HepG2 (cell line): ENCODE measurements around the gene JAKMIP2. TPM values are rescaled to one million over a fixed set of nuclear protein-coding genes. Genes with fewer than 3 reads are reported as not detected.

Experiments
- ATF7-NPFF ChIP-seq: sonication (generic); formaldehyde crosslinking; IDR thresholded peaks from 2 replicates; pipeline ENCODE4 v1.8.1; 2023; ENCODE audit warnings: mild to moderate bottlenecking, low read depth, missing genetic modification reagents, moderate library complexity
- CAMTA2 ChIP-seq: sonication (generic); formaldehyde crosslinking; IDR thresholded peaks from 2 replicates; pipeline ENCODE4 v1.4.0; 2020; ENCODE audit warnings: mild to moderate bottlenecking, missing genetic modification reagents, borderline replicate concordance
- DZIP1 ChIP-seq: sonication (generic); formaldehyde crosslinking; IDR thresholded peaks from 2 replicates; pipeline ENCODE4 v1.5.0; 2020; ENCODE audit warnings: mild to moderate bottlenecking, missing genetic modification reagents
- GPN1 ChIP-seq: sonication (generic); formaldehyde crosslinking; IDR thresholded peaks from 2 replicates; pipeline ENCODE4 v1.5.1; 2020; ENCODE audit warnings: missing genetic modification reagents, borderline replicate concordance
- NFIC ChIP-seq: IDR thresholded peaks from 2 replicates; pipeline ENCODE4 v1.6.1; 2012; ENCODE audit warnings: mild to moderate bottlenecking, low read length, inconsistent platforms
- NR1H2 ChIP-seq: sonication (generic); formaldehyde crosslinking; IDR thresholded peaks from 2 replicates; pipeline ENCODE4 v1.8.1; 2022; ENCODE audit warnings: low read depth, missing genetic modification reagents, borderline replicate concordance
- PHB2 ChIP-seq: fragments of 450-650 bp; IDR thresholded peaks from 2 replicates; pipeline ENCODE4 v1.6.1; 2018; ENCODE audit not compliant: partially characterized antibody
- ZBTB21 ChIP-seq: sonication (generic); formaldehyde crosslinking; IDR thresholded peaks from 2 replicates; pipeline ENCODE4 v1.4.0; 2020; ENCODE audit warnings: missing genetic modification reagents
- ZFP90 ChIP-seq: sonication (generic); formaldehyde crosslinking; IDR thresholded peaks from 2 replicates; pipeline ENCODE4 v1.8.0; 2022; ENCODE audit warnings: missing genetic modification reagents, mild to moderate bottlenecking, inconsistent platforms, borderline replicate concordance
- ZNF354B ChIP-seq: sonication (generic); formaldehyde crosslinking; IDR thresholded peaks from 2 replicates; pipeline ENCODE4 v1.8.0; 2022; ENCODE audit warnings: mild to moderate bottlenecking, missing genetic modification reagents
- ZNF503 ChIP-seq: sonication (generic); formaldehyde crosslinking; IDR thresholded peaks from 2 replicates; pipeline ENCODE4 v1.4.0; 2020; ENCODE audit warnings: missing genetic modification reagents
- ZNF530 ChIP-seq: sonication (generic); formaldehyde crosslinking; IDR thresholded peaks from 2 replicates; pipeline ENCODE4 v1.5.0; 2020; ENCODE audit warnings: low read depth, mild to moderate bottlenecking, missing genetic modification reagents
- ZNF616 ChIP-seq: sonication (generic); formaldehyde crosslinking; IDR thresholded peaks from 2 replicates; pipeline ENCODE4 v1.5.0; 2020; ENCODE audit warnings: low read depth, mild to moderate bottlenecking, missing genetic modification reagents
- ZNF709 ChIP-seq: sonication (generic); formaldehyde crosslinking; IDR thresholded peaks from 2 replicates; pipeline ENCODE4 v1.5.0; 2020; ENCODE audit warnings: mild to moderate bottlenecking, missing genetic modification reagents
- ZNF800 ChIP-seq: sonication (generic); formaldehyde crosslinking; IDR thresholded peaks from 2 replicates; pipeline ENCODE4 v1.4.0; 2020; ENCODE audit warnings: missing genetic modification reagents
- polyA plus RNA-seq, 8 experiments: library from polyadenylated mRNA; depleted of rRNA in 3 of 8; stranded (reverse) in 7 of 8; unstranded in 1 of 8; fragments of >200 nt; fragmentation: Illumina TruSeq in 4 of 8; extraction: Trizol in 4 of 8; gene quantifications; 2 replicates each; pipeline versions ENCODE4 v1.2.1 to v1.2.3, GENCODE V29; 2011 to 2016; ENCODE audit warnings: low read depth in 4 of 8, missing spikeins in 1 of 8, mixed read lengths in 1 of 8; ENCODE audit not compliant: insufficient read depth in 1 of 8
- total RNA-seq, 5 experiments: library from RNA; depleted of rRNA; stranded (reverse); fragments of >200 nt; fragmentation: Illumina TruSeq; extraction: Trizol; gene quantifications; 2 replicates each; pipeline ENCODE4 v1.2.3, GENCODE V29; 2016; ENCODE audit warnings: low read depth in 1 of 5
- TF ChIP-seq, protein P1 (sequence below): sonication (generic); formaldehyde crosslinking; IDR thresholded peaks from 2 replicates; pipeline ENCODE4 v1.8.0; 2022; ENCODE audit warnings: missing genetic modification reagents, mild to moderate bottlenecking, inconsistent platforms, borderline replicate concordance
- TF ChIP-seq, protein P2 (sequence below), 2 experiments: fragments of 450-650 bp in 1 of 2; sonication (generic) in 1 of 2; formaldehyde crosslinking; IDR thresholded peaks; 2 replicates each; pipeline versions ENCODE4 v1.5.0 to v1.8.0; 2020 to 2022; ENCODE audit warnings: mild to moderate bottlenecking in 1 of 2, missing genetic modification reagents in 1 of 2
- TF ChIP-seq, protein P3 (sequence below): fragments of 450-650 bp; IDR thresholded peaks from 2 replicates; pipeline ENCODE4 v1.6.1; 2016

JAKMIP2 gene
- total and polyA plus RNA-seq, 2 of the 13 experiments (the other 11 are each of a cell fraction or from before 2014, with no cell fraction given) = 0.04 to 2.1 TPM

DNA sequence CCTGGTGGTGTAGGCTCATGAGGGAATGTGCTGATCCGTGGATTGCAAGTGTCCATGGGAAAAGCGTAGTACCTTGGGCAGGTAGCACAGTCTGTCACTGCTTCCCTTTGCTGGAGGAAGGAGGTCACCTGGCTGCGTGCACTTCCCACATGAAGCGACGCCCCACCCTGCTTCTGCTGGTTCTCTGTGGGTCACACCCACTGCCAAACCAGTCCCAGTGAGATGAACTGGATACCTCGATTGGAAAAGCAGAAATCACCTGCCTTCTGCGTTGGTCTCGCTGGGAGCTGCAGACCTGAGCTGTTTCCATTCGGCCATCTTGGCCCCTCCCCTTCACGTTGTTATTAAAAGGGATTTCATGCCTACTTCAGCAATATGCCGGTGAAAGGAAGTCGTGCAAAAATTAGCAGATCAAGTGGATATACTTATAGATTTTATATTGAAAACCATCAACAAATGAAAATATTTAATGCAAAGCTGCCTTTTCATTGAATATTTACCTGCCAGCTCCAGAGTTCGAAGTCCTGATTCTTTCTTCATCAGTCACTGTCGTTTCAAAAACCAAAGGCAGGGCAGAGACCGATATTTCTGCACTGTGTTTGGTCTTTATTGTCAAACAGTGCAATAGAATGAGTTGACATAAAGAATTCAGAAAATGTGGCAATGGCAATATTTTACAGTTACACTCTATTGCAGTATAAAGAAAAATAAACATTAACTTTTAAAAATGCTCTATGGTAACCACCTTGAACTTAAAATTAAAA, 123.2 kb downstream of the JAKMIP2 start (continued):
- TF ChIP-seq NFIC = peak; percentile 37; the same call in 1 of the 2 replicates
- TF ChIP-seq, protein P1, sequence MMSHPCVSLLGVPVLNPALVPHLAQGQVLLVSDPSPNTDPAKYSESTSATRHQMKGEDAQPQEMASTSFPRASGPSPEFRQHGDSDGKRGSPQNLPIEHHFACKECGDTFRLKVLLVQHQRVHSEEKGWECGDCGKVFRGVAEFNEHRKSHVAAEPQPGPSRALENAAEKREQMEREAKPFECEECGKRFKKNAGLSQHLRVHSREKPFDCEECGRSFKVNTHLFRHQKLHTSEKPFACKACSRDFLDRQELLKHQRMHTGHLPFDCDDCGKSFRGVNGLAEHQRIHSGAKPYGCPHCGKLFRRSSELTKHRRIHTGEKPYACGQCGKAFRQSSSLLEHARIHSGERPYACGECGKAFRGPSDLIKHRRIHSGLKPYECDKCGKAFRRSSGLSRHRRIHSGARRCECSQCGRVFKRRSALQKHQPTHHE (CRISPR knock-in tag) = no peak
- TF ChIP-seq PHB2 = no peak
- TF ChIP-seq ZNF503 = no peak
- TF ChIP-seq GPN1 (CRISPR knock-in tag) = no peak
- no peak for TF ChIP-seq ZBTB21 (CRISPR knock-in tag)
- no peak for TF ChIP-seq DZIP1 (CRISPR knock-in tag)
- TF ChIP-seq, protein P2, sequence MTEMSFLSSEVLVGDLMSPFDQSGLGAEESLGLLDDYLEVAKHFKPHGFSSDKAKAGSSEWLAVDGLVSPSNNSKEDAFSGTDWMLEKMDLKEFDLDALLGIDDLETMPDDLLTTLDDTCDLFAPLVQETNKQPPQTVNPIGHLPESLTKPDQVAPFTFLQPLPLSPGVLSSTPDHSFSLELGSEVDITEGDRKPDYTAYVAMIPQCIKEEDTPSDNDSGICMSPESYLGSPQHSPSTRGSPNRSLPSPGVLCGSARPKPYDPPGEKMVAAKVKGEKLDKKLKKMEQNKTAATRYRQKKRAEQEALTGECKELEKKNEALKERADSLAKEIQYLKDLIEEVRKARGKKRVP (CRISPR knock-in tag; IDR thresholded peaks at IDR 0.05) = peak in 1 of 2 experiments; percentile 72; a peak in 2 of 4 replicates
- TF ChIP-seq, protein P3, sequence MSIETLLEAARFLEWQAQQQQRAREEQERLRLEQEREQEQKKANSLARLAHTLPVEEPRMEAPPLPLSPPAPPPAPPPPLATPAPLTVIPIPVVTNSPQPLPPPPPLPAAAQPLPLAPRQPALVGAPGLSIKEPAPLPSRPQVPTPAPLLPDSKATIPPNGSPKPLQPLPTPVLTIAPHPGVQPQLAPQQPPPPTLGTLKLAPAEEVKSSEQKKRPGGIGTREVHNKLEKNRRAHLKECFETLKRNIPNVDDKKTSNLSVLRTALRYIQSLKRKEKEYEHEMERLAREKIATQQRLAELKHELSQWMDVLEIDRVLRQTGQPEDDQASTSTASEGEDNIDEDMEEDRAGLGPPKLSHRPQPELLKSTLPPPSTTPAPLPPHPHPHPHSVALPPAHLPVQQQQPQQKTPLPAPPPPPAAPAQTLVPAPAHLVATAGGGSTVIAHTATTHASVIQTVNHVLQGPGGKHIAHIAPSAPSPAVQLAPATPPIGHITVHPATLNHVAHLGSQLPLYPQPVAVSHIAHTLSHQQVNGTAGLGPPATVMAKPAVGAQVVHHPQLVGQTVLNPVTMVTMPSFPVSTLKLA = no peak
- TF ChIP-seq ZNF354B (CRISPR knock-in tag) = no peak
- no peak for TF ChIP-seq ATF7-NPFF (CRISPR knock-in tag)
- no peak for TF ChIP-seq CAMTA2 (CRISPR knock-in tag)
- no peak for TF ChIP-seq ZNF709 (CRISPR knock-in tag)
- no peak for TF ChIP-seq ZFP90 (CRISPR knock-in tag)
- no peak for TF ChIP-seq ZNF616 (CRISPR knock-in tag)
- no peak for TF ChIP-seq ZNF530 (CRISPR knock-in tag)
- no peak for TF ChIP-seq NR1H2 (CRISPR knock-in tag)
- TF ChIP-seq ZNF800 (CRISPR knock-in tag) = no peak
